Skeletal muscle tissue (tissue), 4 donors: ENCODE data around the gene HOXB1. TPM values are rescaled to one million over a fixed set of nuclear protein-coding genes. Genes with fewer than 3 reads are reported as not detected.

Source experiments
- H3K27ac ChIP-seq: one replicate; pipeline ENCODE4 v1.7.0; 2013; ENCODE audit warnings: mild to moderate bottlenecking, low read depth, low read length, inconsistent platforms
- H3K27me3 ChIP-seq, 3 donors: one replicate each; pipeline ENCODE4 v1.7.0; 2013; ENCODE audit warnings: low read length in 3 of 3; ENCODE audit not compliant: control insufficient read depth in 3 of 3, insufficient read depth in 3 of 3
- H3K36me3 ChIP-seq, 3 donors: one replicate each; pipeline ENCODE4 v1.7.0; 2013; ENCODE audit warnings: low read length in 3 of 3; ENCODE audit not compliant: control insufficient read depth in 3 of 3, insufficient read depth in 3 of 3
- H3K4me1 ChIP-seq, 3 donors: one replicate each; pipeline ENCODE4 v1.7.0; 2013; ENCODE audit warnings: low read length in 3 of 3, mild to moderate bottlenecking in 3 of 3; ENCODE audit not compliant: control insufficient read depth in 3 of 3, insufficient read depth in 3 of 3
- H3K4me3 ChIP-seq, 3 donors: one replicate each; pipeline ENCODE4 v1.7.0; 2013; ENCODE audit warnings: low read length in 3 of 3
- H3K9ac ChIP-seq, 3 donors: one replicate each; pipeline ENCODE4 v1.7.0; 2013; ENCODE audit warnings: low read length in 3 of 3, mild to moderate bottlenecking in 3 of 3, moderate library complexity in 2 of 3, low read depth in 1 of 3
- H3K9me3 ChIP-seq, 3 donors: one replicate each; pipeline ENCODE4 v1.7.0; 2013; ENCODE audit warnings: low read length in 3 of 3; ENCODE audit not compliant: control insufficient read depth in 3 of 3
- total RNA-seq: library from RNA; depleted of rRNA; stranded (reverse); fragments of >200 nt; gene quantifications from one replicate; pipeline ENCODE4 v1.2.3, GENCODE V29; 2014
- donor health status: Osteomylitis.

Gene HOXB1
- total RNA-seq, 1 donor from 2014 or later = not detected

DNA sequence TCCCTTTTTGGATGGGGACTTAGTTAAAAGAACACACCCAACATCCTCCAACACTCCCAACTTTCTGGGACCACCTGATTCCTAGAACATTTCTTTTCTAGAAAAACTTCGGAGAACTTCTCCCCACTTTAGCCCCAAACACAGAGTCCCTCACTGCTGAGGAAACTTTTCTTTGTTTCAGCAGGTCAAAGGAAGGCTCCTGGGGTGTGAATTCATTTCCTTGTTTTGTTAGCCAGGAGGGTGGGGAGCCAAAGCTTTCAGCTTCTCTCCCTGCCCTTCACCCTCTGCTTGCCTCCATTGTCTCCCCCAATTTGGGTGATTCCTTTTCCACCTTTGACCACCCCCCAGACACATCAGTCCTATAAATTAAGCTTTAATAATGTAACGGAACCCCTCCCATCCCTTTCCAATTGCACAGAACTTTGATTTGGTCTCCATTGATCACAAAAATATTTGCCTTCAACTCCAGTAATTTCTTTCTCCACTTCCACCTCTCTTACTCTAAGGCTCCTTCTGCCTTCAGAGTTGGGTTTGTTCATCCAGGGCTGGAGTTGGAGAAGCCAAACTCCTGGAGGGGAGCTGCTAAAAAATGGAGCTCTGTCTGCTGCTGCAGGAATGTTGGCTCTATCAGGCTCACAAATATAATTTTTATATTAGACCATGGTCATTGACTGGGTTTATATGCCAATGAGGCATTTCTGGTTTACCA lies 37.0 kb upstream of the HOXB1 start:
- Histone ChIP-seq H3K9ac (no peak overlapping the region), H3K27me3 (peaks cover 22 to 92% (median 87%) of the 10 kb centered on the region in 3 donors), H3K9me3 (no peaks in the 10 kb centered on the region), H3K27ac (no peak overlapping the region), H3K36me3 (peaks cover 0 to 1% (median 0%) of the 10 kb centered on the region in 3 donors), H3K4me1 (peaks cover 8 to 31% (median 12%) of the 10 kb centered on the region in 3 donors), H3K4me3 (no peak overlapping the region)

DNA sequence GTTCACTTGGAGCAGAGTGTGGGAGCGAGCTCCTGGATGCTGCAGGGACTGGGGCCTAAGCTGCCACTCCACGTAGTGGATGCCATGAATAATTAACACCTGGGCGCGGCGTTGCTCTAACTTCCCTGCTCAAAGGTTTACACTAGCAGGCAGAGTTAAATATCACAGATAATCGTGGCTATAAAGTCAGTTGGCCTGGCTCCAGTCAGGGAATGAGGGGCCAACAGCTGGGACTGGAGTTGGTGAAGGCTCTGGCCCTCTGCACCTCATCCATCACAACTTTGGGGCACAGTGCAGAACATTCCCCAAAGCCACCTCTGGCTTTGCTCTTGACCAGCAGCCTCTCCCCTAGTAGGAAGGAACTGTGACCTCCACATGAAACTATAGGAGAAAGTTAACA lies 36.4 kb upstream of the HOXB1 start:
- peaks cover 8 to 25% (median 12%) of the 10 kb centered on the region in 3 donors for H3K4me1 ChIP-seq
- no peak overlapping the region for H3K27ac ChIP-seq
- peaks cover 20 to 92% (median 83%) of the 10 kb centered on the region in 3 donors for H3K27me3 ChIP-seq
- H3K4me3 ChIP-seq = no peak overlapping the region
- peaks cover 0 to 2% (median 0%) of the 10 kb centered on the region in 3 donors for H3K36me3 ChIP-seq
- no peak overlapping the region for H3K9ac ChIP-seq
- no peaks in the 10 kb centered on the region for H3K9me3 ChIP-seq

DNA sequence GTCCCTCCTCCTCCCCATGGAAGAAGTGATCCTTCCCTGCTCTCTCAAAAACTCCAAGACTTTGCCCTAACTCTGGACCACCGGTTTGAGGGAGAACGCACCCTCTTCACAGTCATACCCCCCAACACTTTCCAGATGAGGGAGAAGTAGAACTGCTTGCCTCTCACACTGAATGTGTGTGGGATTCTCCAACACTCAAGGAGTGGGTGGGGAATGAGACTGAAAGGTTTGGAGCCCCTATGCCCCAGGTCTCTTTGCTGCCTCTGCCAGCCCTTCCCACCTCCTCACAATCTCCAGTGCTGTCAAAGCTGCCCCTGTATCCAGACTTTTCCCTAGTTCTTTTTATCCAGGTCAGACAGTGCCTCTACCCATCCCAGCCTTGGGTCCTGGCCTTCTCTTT lies 35.9 kb upstream of the HOXB1 start:
- Histone ChIP-seq H3K9ac (no peak overlapping the region), H3K36me3 (peaks cover 0 to 2% (median 0%) of the 10 kb centered on the region in 3 donors), H3K4me3 (no peak overlapping the region), H3K4me1 (peaks cover 8 to 21% (median 12%) of the 10 kb centered on the region in 3 donors), H3K27me3 (peaks cover 20 to 91% (median 81%) of the 10 kb centered on the region in 3 donors), H3K9me3 (no peaks in the 10 kb centered on the region), H3K27ac (no peak overlapping the region)

DNA sequence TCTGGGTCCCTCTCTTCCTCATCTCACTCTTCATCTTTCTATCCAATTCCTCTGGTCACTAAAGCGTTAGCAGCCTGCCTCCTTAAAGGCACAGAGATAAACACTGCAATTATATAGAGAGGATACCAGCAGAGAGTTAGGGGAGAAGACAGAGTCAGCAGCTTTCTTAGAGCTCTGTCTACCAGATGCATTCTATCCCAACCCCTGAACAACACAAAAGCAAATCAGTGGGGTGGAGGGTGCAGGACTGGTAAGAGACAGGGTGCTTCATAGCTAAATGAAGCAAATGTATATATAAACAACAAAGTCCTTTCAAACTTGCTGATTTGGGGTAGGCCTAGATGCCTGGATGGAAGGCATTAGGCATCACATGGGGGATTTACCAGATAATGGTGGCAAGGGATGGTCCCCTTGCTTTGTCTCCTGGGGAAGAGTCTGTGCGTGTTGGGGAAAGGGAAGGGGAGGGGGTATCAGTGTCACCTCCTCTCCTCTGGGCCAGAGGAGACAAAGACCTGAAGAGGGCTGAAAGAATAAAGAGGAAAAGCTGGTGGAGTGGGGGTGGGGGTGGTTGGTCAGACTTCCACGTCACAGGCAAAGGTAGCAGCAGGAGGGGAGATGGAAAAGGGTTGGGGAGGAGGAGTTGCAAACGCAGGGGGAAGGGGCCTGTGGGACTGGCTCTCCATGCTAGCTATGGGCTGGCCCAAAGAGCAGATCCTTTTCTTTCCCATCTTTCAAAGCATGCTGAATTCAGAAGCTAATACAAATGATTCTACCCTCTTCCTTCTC lies 35.3 kb upstream of the HOXB1 start:
- Histone ChIP-seq H3K27me3 (peaks cover 20 to 91% (median 75%) of the 10 kb centered on the region in 3 donors), H3K9ac (no peak overlapping the region), H3K27ac (no peak overlapping the region), H3K9me3 (no peaks in the 10 kb centered on the region), H3K36me3 (peaks cover 0 to 2% (median 0%) of the 10 kb centered on the region in 3 donors), H3K4me3 (no peak overlapping the region), H3K4me1 (peaks cover 8 to 21% (median 12%) of the 10 kb centered on the region in 3 donors)

DNA sequence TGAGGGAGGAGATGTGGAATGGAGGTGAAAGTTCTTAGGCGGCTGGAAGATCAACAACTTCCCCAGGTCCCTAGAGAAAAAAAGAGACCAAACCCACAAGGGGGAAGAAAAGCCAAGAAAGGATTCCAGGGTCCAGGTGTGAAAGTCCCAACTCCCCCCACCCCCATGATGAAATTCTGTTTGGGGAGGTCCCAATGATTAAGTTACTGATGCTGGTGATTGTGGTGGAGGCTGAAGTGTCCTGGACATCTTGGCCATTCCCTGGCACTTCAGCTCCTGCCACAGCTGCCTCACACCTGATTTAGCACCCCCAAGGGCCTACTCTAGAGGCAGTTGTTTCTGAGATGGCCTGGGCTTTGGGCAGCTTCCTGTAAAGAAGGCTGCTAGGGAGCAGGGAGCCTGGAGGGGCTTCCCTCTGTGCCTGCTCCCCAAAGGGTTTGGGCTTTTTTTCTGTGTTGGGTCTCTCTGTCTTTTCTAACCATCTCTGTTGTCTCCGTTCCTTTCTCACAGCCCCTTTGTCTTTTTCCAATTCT lies 34.3 kb upstream of the HOXB1 start:
- no peak overlapping the region for H3K27ac ChIP-seq
- no peak overlapping the region for H3K9ac ChIP-seq
- H3K9me3 ChIP-seq = no peaks in the 10 kb centered on the region
- H3K27me3 ChIP-seq = peaks cover 18 to 88% (median 73%) of the 10 kb centered on the region in 3 donors
- peaks cover 0 to 2% (median 0%) of the 10 kb centered on the region in 3 donors for H3K36me3 ChIP-seq
- H3K4me3 ChIP-seq = peak overlapping the region in 1 of 3 donors; percentile 78
- H3K4me1 ChIP-seq = peaks cover 6 to 24% (median 12%) of the 10 kb centered on the region in 3 donors

DNA sequence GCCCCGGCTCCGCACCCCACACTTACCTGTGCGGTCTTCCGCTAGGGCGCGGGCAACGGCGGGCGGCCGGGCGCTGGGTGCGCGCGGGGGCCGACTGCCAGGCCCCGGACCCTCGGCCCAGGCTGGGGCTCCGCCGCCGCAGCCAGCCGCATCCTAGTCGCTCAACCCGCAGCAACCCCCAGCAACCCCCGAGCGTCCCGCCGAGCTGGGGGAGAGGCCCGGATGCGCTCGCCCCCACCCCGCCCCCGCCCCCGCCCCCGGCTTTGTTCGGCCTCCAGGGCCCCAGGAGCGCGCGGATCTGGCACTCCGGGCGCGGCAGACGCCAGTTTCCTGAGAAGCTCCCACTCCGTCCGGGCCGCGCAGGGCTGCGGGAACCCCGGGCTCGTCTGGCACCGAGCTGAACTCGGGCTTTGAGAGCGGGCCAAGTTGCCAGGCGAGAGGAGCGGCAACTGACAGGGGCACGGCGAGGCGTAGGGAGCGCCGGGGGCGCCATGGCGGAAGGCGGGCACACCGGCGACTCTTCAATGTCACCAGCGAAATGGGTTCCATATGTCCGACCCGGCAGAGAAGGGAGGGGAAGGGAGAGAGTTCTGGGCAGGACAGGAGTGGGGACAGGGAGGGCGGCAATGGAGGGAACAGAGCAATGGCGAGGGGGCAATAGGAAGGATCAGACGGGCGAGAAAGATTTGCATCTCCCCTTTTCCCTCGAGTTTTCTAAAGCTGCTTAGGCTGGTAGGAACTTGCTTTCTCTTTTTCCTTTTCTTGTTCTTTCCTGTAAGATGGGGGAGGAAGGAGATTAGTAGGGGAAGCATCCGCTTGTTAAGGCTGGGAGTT lies 33.6 kb upstream of the HOXB1 start:
- H3K27ac ChIP-seq = no peak overlapping the region
- H3K27me3 ChIP-seq = peaks cover 19 to 88% (median 70%) of the 10 kb centered on the region in 3 donors

DNA sequence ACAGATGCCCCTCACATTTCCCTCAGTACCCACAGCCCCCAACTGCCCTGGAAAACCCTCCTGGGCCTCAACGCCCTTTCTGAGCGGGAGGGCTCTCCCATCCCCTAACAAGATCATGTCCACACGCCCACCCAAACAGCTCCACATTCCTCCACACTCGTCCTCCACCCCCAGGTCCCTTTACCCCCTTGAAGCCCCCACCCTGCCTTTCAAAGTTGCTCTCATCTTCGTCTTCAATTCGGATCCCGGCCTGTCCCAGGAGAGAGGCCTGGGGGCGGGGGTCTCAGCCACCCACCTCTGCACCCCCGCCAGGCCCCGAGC lies 33.0 kb upstream of the HOXB1 start:
- Histone ChIP-seq H3K27me3 (peaks cover 19 to 88% (median 70%) of the 10 kb centered on the region in 3 donors), H3K27ac (no peak overlapping the region), H3K4me3 (no peak overlapping the region), H3K9me3 (no peaks in the 10 kb centered on the region), H3K36me3 (peaks cover 0 to 5% (median 0%) of the 10 kb centered on the region in 3 donors), H3K9ac (no peak overlapping the region), H3K4me1 (peaks cover 4 to 24% (median 12%) of the 10 kb centered on the region in 3 donors)

More for the DNA sequence above, 33.6 kb upstream of the HOXB1 start:
- Histone ChIP-seq H3K9ac (peak overlapping the region in 2 of 3 donors; percentile 64 to 68), H3K4me1 (peaks cover 6 to 24% (median 12%) of the 10 kb centered on the region in 3 donors), H3K4me3 (peak overlapping the region; percentile 35 to 78 (median 42)), H3K9me3 (no peaks in the 10 kb centered on the region), H3K36me3 (peaks cover 0 to 2% (median 0%) of the 10 kb centered on the region in 3 donors)

DNA sequence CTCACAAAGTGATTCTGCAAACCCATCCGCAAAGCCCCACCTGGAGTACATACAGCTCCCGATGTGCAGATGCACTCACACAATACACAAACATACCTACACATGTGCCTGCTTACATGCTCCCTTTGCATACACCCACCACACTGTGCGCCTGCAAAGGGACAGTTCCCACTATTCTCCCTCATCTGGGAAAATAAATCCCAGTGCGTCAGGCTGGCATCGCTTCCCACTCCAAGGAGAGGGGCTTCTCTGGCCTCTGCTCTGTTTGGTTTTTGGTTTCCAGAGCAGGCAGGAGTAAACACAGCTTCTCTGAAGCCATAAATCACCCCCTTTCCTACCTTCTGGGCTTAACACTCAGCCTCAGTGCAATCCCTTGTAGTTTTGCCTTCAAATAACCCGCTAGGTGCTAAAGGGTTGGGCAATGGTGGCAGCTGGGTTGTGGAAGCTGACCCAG lies 32.6 kb upstream of the HOXB1 start:
- peaks cover 0 to 5% (median 0%) of the 10 kb centered on the region in 3 donors for H3K36me3 ChIP-seq
- H3K27me3 ChIP-seq = peaks cover 19 to 87% (median 68%) of the 10 kb centered on the region in 3 donors
- H3K9ac ChIP-seq = no peak overlapping the region
- peaks cover 4 to 24% (median 12%) of the 10 kb centered on the region in 3 donors for H3K4me1 ChIP-seq
- no peak overlapping the region for H3K27ac ChIP-seq
- H3K4me3 ChIP-seq = no peak overlapping the region
- no peaks in the 10 kb centered on the region for H3K9me3 ChIP-seq

DNA sequence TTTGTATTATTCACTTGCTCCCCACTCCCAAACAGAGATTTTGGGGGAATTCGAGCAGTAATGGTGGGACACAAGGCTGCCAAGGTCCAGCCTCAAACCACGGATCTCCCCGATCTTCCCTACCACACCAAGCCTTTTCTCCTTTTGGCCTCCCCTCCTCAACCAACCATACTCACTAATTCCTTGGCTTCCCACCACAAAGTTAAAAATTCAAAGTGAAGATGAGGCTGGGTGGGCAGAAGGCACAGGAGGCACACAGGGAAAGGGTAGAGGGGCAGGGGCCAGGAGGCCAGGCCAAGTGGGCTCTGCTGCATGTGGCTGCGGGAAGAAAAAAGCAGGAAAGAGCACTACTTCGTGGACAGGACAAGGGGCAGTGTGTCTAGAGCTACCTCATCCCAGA lies 32.1 kb upstream of the HOXB1 start:
- Histone ChIP-seq H3K36me3 (peaks cover 0 to 5% (median 0%) of the 10 kb centered on the region in 3 donors), H3K27ac (no peak overlapping the region), H3K4me3 (no peak overlapping the region), H3K27me3 (peaks cover 19 to 87% (median 66%) of the 10 kb centered on the region in 3 donors), H3K9me3 (no peaks in the 10 kb centered on the region), H3K4me1 (peaks cover 4 to 24% (median 12%) of the 10 kb centered on the region in 3 donors), H3K9ac (no peak overlapping the region)
